K562 (cell line): Measurements from ENCODE around the gene CERS4. TPM values are rescaled to one million over a fixed set of nuclear protein-coding genes. Genes with fewer than 3 reads are reported as not detected.
A peak's percentile ranks its signal among the peaks of the same experiment; 100 is the strongest.
"Not testable (repeated sequence)": the region's sequence is repeated elsewhere in the genome, so short reads cannot be mapped to it uniquely, and the experiment has no call there.

Source experiments
- ATAC-seq: fragments of 200-7000 bp; cut with Tn5 transposase; 3 replicates; pipeline ENCODE4 v1.9.1; 2020; ENCODE audit warnings: moderate library complexity
- BruUV-seq: library from RNA; stranded (reverse); fragments of 400-500 nt; replicated peaks from 2 replicates; lab custom pipeline; 2021; lab: Mats Ljungman, UMichigan
- CTCF ChIA-PET: fragments of 300-600 bp; formaldehyde crosslinking; extraction: SDS; loops from one replicate; lab custom pipeline; 2021; ENCODE audit warnings: low intra/inter-chr PET ratio; lab: Yijun Ruan, JAX
- POLR2A ChIA-PET: fragments of 300-600, 350-650 bp; sonication (Branson Sonifier 250); formaldehyde crosslinking; extraction: SDS; loops from one replicate; lab custom pipeline; 2021; ENCODE audit warnings: antibody characterized with exemption, inconsistent platforms; lab: Yijun Ruan, JAX
- DNase-seq, 4 experiments: peaks; one replicate each; pipeline versions ENCODE4 v3.0.0 to v3.0.0-alpha.2; 2011 to 2018; ENCODE audit warnings: low spot score in 3 of 4, mixed read lengths in 3 of 4; ENCODE audit errors: extremely low read depth in 1 of 4
- FAIRE-seq: peaks from 2 replicates; lab custom pipeline; 2011; peaks lifted over from hg19 to GRCh38; lab: Jason Lieb, UNC
- H2AFZ ChIP-seq: 2 replicates; pipeline ENCODE4 v1.6.0; 2011; ENCODE audit warnings: low read depth, low read length, control low read depth, inconsistent platforms
- H3K27ac ChIP-seq: fragments of 200-600 bp; 3 replicates; pipeline ENCODE4 v1.8.0; 2011; ENCODE audit warnings: low read depth, mild to moderate bottlenecking, control low read depth, inconsistent platforms, low read length, moderate library complexity, mixed read lengths; ENCODE audit errors: extremely low read depth
- H3K27me3 ChIP-seq, 2 experiments: fragments of 300-600 bp in 1 of 2; 2 replicates in 1 of 2; 3 replicates in 1 of 2; pipeline versions ENCODE4 v1.6.0 to v1.8.0; 2011; ENCODE audit warnings: inconsistent platforms in 2 of 2, low read length in 2 of 2, mild to moderate bottlenecking in 1 of 2, mixed read lengths in 1 of 2, moderate library complexity in 1 of 2; ENCODE audit not compliant: control insufficient read depth in 2 of 2, insufficient read depth in 2 of 2
- H3K36me3 ChIP-seq: fragments of 300-600 bp; 3 replicates; pipeline ENCODE4 v1.8.0; 2011; ENCODE audit warnings: mild to moderate bottlenecking, low read length, inconsistent platforms; ENCODE audit not compliant: control insufficient read depth, insufficient read depth
- H3K4me1 ChIP-seq, 2 experiments: fragments of 200-600 bp in 1 of 2; replicated peaks in 1 of 2; 2 replicates in 1 of 2; 3 replicates in 1 of 2; pipeline versions ENCODE4 v1.5.1 to v1.8.0; 2011; ENCODE audit warnings: inconsistent platforms in 2 of 2, low read length in 2 of 2, mild to moderate bottlenecking in 1 of 2, mixed read lengths in 1 of 2, moderate library complexity in 1 of 2; ENCODE audit not compliant: control insufficient read depth in 2 of 2, insufficient read depth in 2 of 2
- H3K4me2 ChIP-seq: 2 replicates; pipeline ENCODE4 v1.6.1; 2011; ENCODE audit warnings: low read length, control low read depth, inconsistent platforms, mixed read lengths; ENCODE audit not compliant: insufficient read depth
- H3K4me3 ChIP-seq: fragments of 200-600 bp; sonication (generic), shearing (Covaris generic); 2 replicates; pipeline ENCODE4 v1.5.1; 2016; ENCODE audit warnings: control low read depth, inconsistent platforms
- H3K79me2 ChIP-seq: fragments of 200-600 bp; 3 replicates; pipeline ENCODE4 v1.8.0; 2011; ENCODE audit warnings: low read length, inconsistent platforms; ENCODE audit not compliant: control insufficient read depth, insufficient read depth
- H3K9ac ChIP-seq, 2 experiments: 2 replicates each; pipeline versions ENCODE4 v1.6.0 to v1.6.1; 2011; ENCODE audit warnings: low read depth in 2 of 2, low read length in 2 of 2, control low read depth in 1 of 2, inconsistent platforms in 1 of 2, mild to moderate bottlenecking in 1 of 2, mixed read lengths in 1 of 2; ENCODE audit not compliant: insufficient read depth in 1 of 2
- H3K9me1 ChIP-seq: one replicate; pipeline ENCODE4 v1.6.0; 2011; ENCODE audit warnings: inconsistent platforms, mild to moderate bottlenecking, low read length, moderate library complexity; ENCODE audit not compliant: control insufficient read depth, insufficient read depth
- H3K9me3 ChIP-seq: replicated peaks from 2 replicates; pipeline ENCODE4 v1.5.1; 2011; ENCODE audit warnings: low read depth, low read length, inconsistent platforms; ENCODE audit not compliant: control insufficient read depth, insufficient read depth
- H4K20me1 ChIP-seq: replicated peaks from 2 replicates; pipeline ENCODE4 v1.6.1; 2011; ENCODE audit warnings: low read length, inconsistent platforms, mixed read lengths; ENCODE audit not compliant: control insufficient read depth, insufficient read depth
- TGIF2 ChIP-seq: sonication (generic); formaldehyde crosslinking; IDR thresholded peaks from 2 replicates; pipeline ENCODE4 v1.8.1; 2022; ENCODE audit warnings: mild to moderate bottlenecking, missing genetic modification reagents, moderate library complexity
- ZNF121 ChIP-seq: sonication (generic); formaldehyde crosslinking; conservative IDR thresholded peaks from 2 replicates; pipeline ENCODE4 v1.8.0; 2022; ENCODE audit warnings: missing genetic modification reagents
- WGBS: fragments of 100-300 bp; shearing (Covaris generic); methylation state at CpG from one replicate; pipeline ENCODE4 v1.1.6; 2016; ENCODE audit warnings: low coverage, mixed read lengths; ENCODE audit not compliant: insufficient coverage; ENCODE audit errors: missing lambda C conversion rate; 5-methylcytosine and 5-hydroxymethylcytosine counted together
- in situ Hi-C: fragments of 300-500 bp; cut with MboI; formaldehyde crosslinking; loops from 4 replicates; pipeline ENCODE4 v1.15.0; 2018; ENCODE audit warnings: inconsistent platforms, mixed read lengths
- intact Hi-C: fragments of 100-400 bp; cut with micrococcal nuclease; formaldehyde crosslinking; loops from 2 replicates; pipeline ENCODE4 v1.14.2; 2022
- polyA plus RNA-seq, 8 experiments: library from polyadenylated mRNA; depleted of rRNA in 4 of 8; stranded (reverse) in 5 of 8; unstranded in 3 of 8; fragments of >200 nt; fragmentation: Nextera tagmentation in 2 of 8; fragmentation: Illumina TruSeq in 1 of 8; extraction: Ambion mirVana in 2 of 8; extraction: Trizol in 1 of 8; gene quantifications; 2 replicates each; pipeline versions ENCODE4 v1.2.1 to v1.2.3, GENCODE V29; 2011 to 2014; ENCODE audit warnings: inconsistent platforms in 1 of 8, missing spikeins in 1 of 8
- total RNA-seq, 7 experiments: library from RNA; depleted of rRNA in 6 of 7; stranded (reverse); fragments of >200 nt in 6 of 7; fragmentation: Illumina TruSeq in 2 of 7; extraction: Trizol in 2 of 7; gene quantifications; 2 replicates each; pipeline versions ENCODE4 v1.2.1 to v1.2.3, GENCODE V29; 2011 to 2021; ENCODE audit warnings: low replicate concordance in 1 of 7

The CERS4 gene
- total and polyA plus RNA-seq, 9 of the 15 experiments (the other 6 are each of a cell fraction or from before 2014, with no cell fraction given) = 0.14 to 4.4 (median 2.9) TPM; not detected in 1

- Histone ChIP-seq H3K36me3 (no peaks in the 10 kb centered on the region), H3K79me2 (no peaks in the 10 kb centered on the region), H3K9me1 (no peaks in the 10 kb centered on the region), H3K9me3 (no peaks in the 10 kb centered on the region), H3K4me3 (no peak overlapping the region), H2AFZ (no peak overlapping the region), H4K20me1 (no peaks in the 10 kb centered on the region), H3K27ac (no peak overlapping the region), H3K4me1 (peaks cover 3 to 13% of the 10 kb centered on the region in 2 experiments; a peak in 4 of 5 replicates), H3K27me3 (peaks cover 4 to 7% of the 10 kb centered on the region in 2 experiments; a peak in 3 of 5 replicates), H3K9ac (no peak overlapping the region), H3K4me2 (no peak overlapping the region)
- DNase-seq = no peak
- 8% methylated on average over 1 of the region's 2 CpGs for WGBS
- intact Hi-C loops (no loop called here), in situ Hi-C loops (no loop called here)
- BruUV-seq = no TSS peak
- POLR2A ChIA-PET = no interaction called here
- TF ChIP-seq ZNF121 (CRISPR knock-in tag) = peak; percentile 67
- no peak for TF ChIP-seq TGIF2 (CRISPR knock-in tag)
- no peak for ATAC-seq
- FAIRE-seq = no peak
- CTCF ChIA-PET = no interaction called here
Observed at GRCh38 chr19:8216357-8216756, 7.2 kb downstream of the CERS4 start.

DNA sequence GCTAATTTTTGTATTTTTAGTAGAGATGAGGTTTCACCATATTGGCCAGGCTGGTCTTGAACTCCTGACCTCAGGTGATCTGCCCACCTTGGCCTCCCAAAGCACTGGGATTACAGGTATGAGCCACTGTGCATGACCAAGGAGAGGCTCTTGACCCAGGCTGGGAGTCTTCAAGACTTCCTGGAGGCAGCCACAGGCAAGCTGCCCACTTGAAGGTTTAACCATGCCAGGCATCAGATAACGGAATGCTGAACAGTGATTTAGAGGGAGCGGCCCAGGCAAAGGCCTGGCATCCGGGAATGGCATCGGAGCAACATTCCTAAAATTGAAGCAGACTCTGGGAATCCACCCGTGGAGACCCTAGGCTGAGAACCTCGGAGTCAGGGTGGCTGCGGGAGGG, 9.0 kb downstream of the CERS4 start:
- not testable (repeated sequence) for H3K4me2 ChIP-seq, H2AFZ ChIP-seq, H4K20me1 ChIP-seq

More for the DNA sequence above, 9.0 kb downstream of the CERS4 start:
- in situ Hi-C loops, H3K9ac ChIP-seq, DNase-seq, H3K4me1 ChIP-seq, H3K79me2 ChIP-seq, H3K9me1 ChIP-seq, H3K4me3 ChIP-seq, intact Hi-C loops, BruUV-seq, CTCF ChIA-PET, H3K9me3 ChIP-seq, FAIRE-seq, POLR2A ChIA-PET, H3K27ac ChIP-seq, ATAC-seq, H3K36me3 ChIP-seq: not testable (repeated sequence)
- peaks cover 8 to 15% of the 10 kb centered on the region in 2 experiments; a peak in 4 of 5 replicates for H3K27me3 ChIP-seq
- 14% methylated on average over 7 of the region's 7 CpGs for WGBS
